GM18951 (cell line): ENCODE data around the gene C22orf42.
"Not testable (repeated sequence)": the region's sequence is repeated elsewhere in the genome, so short reads cannot be mapped to it uniquely, and the experiment has no call there.

ENCODE experiments used
- POLR2A ChIP-seq: IDR thresholded peaks from 4 replicates; pipeline ENCODE4 v1.6.1; 2011; ENCODE audit warnings: mild to moderate bottlenecking; ENCODE audit not compliant: insufficient read length, insufficient read depth; ENCODE audit errors: extremely low read depth
- in situ Hi-C: fragments of 300-500 bp; cut with MboI; formaldehyde crosslinking; loops from one replicate; pipeline ENCODE4 v1.12.0; 2022; ENCODE audit warnings: low sequenced_read_pairs, mixed read lengths, inconsistent platforms; ENCODE audit not compliant: unreplicated experiment

Gene C22orf42

DNA sequence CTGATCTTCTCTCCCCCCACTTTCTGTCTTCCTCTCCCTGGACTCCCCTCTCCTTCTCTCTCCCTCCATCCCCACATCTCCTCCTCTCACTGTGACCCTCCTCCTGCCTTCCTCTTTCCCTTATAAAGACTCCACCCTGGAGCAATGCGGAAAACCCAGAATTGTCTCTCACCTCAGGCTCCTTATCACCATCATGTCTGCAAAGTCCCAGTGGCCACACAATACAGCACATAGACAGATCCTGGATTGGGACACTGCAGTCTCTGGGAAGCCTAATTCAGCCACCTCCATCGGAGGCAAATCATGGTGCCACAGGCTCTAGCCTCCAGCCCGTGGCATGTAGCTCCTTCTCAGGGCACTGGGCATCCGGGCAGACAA lies 43.0 kb upstream of the C22orf42 start:
- TF ChIP-seq POLR2A, result no peak
- in situ Hi-C loops, result no loop called here

DNA sequence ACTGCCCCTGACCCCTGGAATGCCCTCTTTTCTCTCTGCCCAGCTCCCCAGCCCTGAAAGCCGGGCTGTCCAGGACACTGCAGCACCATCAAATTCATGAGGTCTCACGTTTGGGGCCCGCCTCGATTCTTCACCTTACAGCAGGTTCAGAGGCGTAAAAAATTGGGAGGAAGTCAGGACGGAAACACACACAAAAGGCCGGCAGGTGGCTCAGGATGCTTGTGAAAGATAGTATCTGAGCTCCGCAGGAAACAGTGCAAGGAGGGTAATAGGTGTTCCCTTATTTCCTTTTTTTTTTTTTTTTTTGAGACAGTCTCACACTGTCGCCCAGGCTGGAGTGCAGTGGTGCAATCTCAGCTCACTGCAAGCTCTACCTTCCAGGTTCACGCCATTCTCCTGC lies 41.6 kb upstream of the C22orf42 start:
- no peak for TF ChIP-seq POLR2A
- in situ Hi-C loops, result no loop called here

DNA sequence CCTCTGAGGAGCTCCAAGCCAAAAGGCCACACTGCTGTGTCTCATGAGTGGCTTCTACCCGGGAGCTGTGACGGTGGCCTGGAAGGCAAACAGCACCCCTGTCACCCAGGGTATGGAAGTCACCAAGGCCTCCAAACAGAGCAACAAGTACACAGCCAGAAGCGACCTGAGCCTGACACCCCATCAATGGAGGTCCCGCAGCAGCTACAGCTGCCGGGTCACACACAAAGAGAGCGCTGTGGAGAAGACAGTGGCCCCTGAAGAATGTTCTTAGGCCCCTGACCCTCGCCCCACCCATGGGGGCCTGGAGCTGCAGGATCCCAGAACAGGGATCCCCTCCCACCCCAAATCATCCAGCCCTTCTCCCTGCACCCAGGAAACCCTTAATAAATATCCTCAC lies 40.9 kb upstream of the C22orf42 start:
- TF ChIP-seq POLR2A, result no peak
- in situ Hi-C loops, result no loop called here

DNA sequence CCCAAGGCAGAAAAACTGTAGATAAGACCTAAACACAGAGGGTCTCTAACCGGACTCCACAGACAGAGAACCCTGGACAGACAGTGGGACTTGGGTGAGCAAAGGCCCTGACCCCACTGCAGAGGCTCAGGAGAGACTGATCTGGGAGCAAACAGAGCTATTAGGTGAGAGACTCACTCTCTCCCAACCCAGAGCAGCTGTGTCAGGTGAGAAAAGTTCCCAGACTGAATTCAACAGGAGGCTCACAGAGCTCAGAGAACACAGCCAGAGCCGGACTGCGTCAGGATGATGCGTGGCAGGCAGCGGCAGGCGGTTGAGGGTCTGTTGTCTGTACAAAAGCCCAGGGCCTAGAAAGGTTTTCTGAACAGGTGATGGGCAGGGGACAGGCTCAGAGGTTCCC lies 40.2 kb upstream of the C22orf42 start:
- in situ Hi-C loops, result no loop called here
- TF ChIP-seq POLR2A, result no peak

DNA sequence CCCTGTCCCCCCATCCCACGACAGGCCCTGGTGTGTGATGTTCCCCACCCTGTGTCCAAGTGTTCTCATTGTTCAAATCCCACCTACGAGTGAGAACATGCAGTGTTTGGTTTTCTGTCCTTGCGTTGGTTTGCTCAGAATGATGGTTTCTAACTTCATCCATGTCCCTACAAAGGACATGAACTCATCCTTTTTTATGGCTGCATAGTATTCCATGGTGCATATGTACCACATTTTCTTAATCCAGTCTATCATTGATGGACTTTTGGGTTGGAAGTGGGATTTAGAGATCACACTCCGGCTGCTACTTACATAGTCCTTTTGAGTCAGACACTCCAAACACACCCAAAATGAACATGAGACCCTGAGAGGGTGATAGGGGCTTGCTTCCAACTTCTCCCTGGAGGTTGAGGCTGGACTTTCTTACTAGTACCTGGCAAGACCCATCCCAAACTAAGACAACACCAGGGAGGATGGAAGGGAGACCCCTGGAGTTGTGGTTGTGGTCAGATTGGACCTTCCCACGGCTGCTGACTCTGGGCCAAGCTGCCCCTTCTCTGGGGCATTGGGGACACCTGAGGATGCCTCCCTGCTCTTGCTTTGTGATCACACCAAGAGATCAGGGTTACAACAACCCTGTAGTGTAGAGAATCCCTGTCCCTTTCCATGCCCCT lies 38.6 kb upstream of the C22orf42 start:
- in situ Hi-C loops, result not testable (repeated sequence)

DNA sequence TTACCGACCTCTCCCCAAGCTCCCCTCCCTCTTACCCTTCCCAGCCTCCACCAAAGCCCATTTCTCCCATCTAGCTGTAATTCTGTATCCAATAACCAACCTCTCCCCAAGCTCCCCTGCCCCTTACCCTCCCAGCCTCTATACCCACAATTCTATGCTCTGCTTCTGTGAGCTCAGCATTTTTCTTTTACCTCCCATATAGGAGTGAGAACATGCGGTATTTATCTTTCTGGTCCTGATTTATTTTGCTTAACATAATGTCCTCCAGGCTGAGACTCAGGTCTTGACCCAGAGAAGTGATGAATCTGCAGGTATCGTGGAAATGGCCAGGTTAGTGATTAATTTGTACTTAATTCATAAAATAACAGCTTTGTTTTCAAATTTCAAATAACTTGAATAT lies 36.8 kb upstream of the C22orf42 start:
- in situ Hi-C loops, result not testable (repeated sequence)

DNA sequence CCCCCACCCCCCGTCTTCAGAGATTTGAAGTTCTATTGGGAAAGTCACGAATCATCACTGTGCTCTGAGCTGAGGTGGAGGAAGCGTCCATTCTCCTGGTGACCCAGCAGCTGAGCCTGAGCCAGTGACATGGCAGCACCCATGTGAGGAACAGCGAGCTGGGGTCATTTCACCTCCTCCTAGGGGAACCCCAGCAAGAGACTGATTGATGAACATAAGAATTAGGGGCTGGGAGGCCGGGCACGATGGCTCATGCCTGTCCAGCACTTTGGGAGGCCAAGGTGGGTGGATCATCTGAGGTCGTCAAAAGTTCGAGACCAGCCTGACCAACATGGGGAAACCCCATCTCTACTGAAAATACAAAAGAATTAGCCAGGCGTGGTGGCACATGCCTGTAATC lies 34.2 kb upstream of the C22orf42 start:
- in situ Hi-C loops, result not testable (repeated sequence)

DNA sequence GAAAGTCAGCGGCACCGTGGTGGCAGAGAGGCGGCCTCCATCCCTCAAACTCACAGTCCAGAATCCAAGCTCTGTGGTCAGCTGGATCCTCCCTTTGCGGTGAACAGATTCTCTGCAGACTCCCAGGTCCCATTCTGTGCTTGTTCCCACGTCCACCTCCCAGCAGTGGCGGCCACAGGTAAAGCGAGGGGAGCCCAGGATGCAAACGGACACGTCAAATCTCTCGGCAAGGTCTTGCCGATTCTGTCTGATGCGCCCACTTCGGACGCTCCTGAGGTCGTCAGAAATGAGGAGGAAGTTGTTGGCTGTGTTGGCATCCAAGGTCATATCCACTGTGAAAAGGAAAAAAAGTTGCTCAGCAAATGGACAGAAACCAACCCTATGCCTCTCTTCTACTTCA lies 31.9 kb upstream of the C22orf42 start:
- in situ Hi-C loops, result not testable (repeated sequence)

DNA sequence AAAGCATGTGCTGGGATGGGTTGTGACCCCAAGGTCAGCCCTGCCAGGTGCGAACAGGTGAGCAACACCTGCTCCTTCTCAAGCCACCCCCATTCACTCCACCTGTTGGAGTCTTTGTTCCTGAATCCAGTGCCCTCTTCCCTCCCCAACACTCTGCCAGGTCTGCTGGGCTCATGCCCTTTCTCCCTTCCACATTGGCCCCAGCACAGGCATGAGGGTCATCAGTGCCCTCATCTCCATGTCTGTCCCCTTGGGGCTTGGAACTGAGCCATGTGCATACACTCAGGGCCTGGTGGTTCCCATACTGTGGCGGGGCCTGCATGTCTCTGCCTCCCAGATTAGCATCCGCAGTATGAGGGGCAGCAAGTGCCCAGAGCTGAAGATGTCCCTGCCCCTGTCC lies 26.7 kb upstream of the C22orf42 start:
- in situ Hi-C loops, result no loop called here
- TF ChIP-seq POLR2A, result no peak

DNA sequence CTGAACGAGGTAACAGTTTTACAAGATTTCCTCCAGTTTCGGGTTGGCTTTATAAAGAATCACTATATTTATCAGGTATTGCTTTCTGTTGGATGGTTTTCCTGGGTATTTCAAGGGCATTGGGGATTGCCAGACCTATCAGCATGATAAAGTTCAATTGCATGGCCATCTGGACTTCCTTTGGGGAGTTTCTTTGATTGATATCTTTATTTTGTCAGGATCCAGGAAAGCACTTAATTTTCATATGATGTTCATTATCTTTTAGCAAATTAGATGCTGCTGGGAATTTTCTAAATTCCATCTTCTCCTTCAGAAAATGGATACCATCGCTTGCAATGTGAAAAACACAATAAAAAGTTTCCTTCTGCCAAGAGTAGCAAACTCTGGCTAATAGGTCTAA lies 24.5 kb upstream of the C22orf42 start:
- in situ Hi-C loops, result no loop called here
- no peak for TF ChIP-seq POLR2A

DNA sequence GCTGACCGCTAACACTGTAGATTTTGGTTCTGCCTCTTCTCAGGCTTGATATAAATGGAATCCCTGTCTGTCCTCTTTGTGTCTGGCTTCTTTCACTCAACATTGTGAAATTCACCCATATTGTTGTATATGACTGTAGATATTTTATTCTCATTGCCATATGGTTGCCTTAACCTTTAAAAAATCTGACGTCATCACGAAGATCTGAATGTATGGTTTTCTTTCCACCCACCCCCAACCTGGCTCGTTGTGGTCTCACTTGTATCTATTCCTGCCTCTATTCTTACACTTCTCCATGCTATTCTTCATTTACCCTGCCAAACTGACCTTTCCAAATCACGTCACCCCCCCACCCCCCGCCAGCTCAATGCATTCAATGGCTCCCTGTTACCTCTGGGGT lies 21.9 kb upstream of the C22orf42 start:
- in situ Hi-C loops, result no loop called here
- no peak for TF ChIP-seq POLR2A

DNA sequence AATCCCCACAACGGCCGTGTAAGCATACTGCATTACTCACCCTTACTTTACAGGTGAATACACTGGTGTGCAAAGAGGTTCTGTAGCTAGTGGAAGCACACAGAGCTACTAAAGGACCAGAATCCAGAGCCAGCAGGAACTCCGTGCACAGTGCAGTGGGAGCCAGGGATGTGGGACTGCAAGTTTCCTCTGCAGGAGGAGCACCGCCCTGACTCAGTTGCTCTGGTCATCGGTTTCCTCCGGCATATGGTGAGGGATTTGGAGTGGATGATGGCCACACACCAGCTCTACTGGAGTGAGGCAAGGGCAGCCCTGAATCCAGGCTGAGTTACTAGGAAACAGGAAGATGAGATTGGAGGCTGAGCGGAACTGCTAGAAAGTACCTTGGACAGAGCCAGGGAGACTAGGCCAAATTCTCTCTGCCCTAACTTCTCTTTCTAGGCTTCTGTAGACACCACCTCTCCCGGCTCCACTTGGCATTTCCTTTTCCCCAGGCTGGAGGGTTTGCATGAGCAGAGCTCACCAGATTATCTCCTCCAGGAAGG lies 18.2 kb upstream of the C22orf42 start:
- in situ Hi-C loops, result no loop called here
- TF ChIP-seq POLR2A, result no peak

DNA sequence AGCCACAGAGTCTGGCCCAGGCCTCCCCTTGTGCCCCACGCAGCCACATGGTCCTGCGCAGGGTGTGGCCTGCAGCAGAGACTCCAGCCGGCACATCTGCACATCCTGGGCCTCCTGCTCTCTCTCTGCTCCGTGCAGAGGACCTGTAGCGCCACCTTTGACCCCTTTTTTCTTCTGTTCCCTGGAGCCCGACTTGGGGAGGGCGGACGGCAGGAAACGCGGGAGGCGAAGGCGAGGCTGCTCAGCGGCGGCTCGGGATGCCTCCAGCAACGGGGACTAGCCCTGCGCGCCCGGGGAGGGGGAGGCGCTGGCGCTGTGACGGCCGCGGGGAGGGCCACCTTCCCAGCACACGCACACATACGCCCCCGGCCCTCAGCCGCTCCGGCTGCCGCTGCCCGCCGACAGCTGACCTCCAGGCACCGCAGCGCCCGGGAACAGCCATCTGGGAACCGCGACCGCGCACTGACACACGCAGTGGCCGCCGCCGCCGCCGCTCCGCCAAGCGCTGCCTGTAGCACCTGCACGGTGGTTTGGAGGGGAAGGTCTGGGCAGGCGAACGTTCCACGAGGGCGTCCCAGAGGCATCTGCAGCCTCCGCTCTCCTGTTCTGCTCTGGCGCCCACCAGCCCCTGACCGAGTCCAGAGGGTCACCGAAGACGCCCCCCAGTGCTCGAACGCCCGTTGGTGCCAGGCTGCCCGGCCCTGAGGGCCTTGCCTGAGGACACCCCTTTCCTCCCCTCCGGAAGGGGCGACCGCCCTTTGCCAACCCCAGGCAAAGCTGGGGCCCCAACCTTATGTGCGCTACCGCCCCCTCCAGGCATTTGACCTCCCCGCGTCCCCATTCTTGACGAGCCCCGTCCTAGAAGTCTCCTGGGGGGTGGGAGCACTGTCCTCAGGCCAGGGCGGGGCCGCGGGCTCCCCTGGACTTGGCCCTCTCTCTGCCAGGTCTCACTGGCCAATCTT lies 16.9 kb upstream of the C22orf42 start:
- in situ Hi-C loops, result no loop called here
- TF ChIP-seq POLR2A, result no peak

DNA sequence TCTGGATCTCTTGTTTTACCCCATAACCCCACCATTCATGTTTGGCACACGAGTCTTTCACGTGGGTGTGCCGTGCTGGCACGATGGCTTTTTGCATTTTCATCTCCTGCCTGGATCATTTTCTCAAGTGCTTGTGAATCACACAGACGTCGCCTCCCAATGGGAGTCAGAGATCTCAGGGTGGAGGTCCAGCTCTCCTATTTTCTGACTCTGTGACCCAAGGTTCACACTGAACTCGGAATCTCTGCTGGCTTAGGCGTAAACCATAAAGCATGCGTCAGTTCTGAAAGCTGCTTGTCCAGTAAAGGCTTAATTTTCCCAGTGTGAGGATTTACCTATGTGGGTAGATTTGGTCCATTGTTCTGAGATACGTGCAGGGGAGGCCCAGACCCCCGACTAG lies 16.0 kb upstream of the C22orf42 start:
- TF ChIP-seq POLR2A, result no peak
- in situ Hi-C loops, result no loop called here
